GM12878 (cell line): Measurements from ENCODE around the gene SRMS. TPM values are rescaled to one million over a fixed set of nuclear protein-coding genes. Genes with fewer than 3 reads are reported as not detected.

Source experiments
- ATAC-seq: fragments of 200-7000 bp; cut with Tn5 transposase; 3 replicates; pipeline ENCODE4 v1.9.1; 2020; ENCODE audit warnings: mild to moderate bottlenecking, moderate library complexity
- BruUV-seq: library from RNA; stranded (reverse); fragments of 400-500 nt; replicated peaks from 2 replicates; lab custom pipeline; 2021; lab: Mats Ljungman, UMichigan
- CTCF ChIA-PET: fragments of 300-600 bp; sonication (Branson Sonifier 250); formaldehyde crosslinking; extraction: SDS; loops from one replicate; lab custom pipeline; 2021; ENCODE audit warnings: inconsistent platforms; lab: Yijun Ruan, JAX
- POLR2A ChIA-PET: fragments of 350-600 bp; formaldehyde crosslinking; extraction: SDS; loops from one replicate; lab custom pipeline; 2021; ENCODE audit warnings: inconsistent platforms; lab: Charles Lee
- RAD21 ChIA-PET: fragments of 300-600 bp; sonication (Branson Sonifier 250); formaldehyde crosslinking; loops from one replicate; lab custom pipeline; 2023; ENCODE audit warnings: antibody characterized with exemption; ENCODE audit not compliant: unreplicated experiment; lab: Charles Lee
- SMC1A ChIA-PET: fragments of 300-600 bp; sonication (Branson Sonifier 250); formaldehyde crosslinking; loops from one replicate; lab custom pipeline; 2023; ENCODE audit not compliant: unreplicated experiment, uncharacterized antibody; lab: Charles Lee
- DNase-seq: peaks from one replicate; pipeline ENCODE4 v3.0.0-alpha.2; 2011; ENCODE audit warnings: low read depth, low spot score
- FAIRE-seq: peaks from 3 replicates; lab custom pipeline; 2011; peaks lifted over from hg19 to GRCh38; lab: Jason Lieb, UNC
- H2AFZ ChIP-seq: 2 replicates; pipeline ENCODE4 v1.6.0; 2011; ENCODE audit warnings: low read depth, low read length, control low read depth; ENCODE audit not compliant: control insufficient read depth
- H3K27ac ChIP-seq: 2 replicates; pipeline ENCODE4 v1.5.1; 2011; ENCODE audit warnings: control low read depth; ENCODE audit not compliant: control insufficient read depth, insufficient read depth
- H3K27me3 ChIP-seq, 2 experiments: replicated peaks in 1 of 2; 2 replicates each; pipeline versions ENCODE4 v1.6.0 to v1.6.1; 2011; ENCODE audit warnings: low read length in 1 of 2; ENCODE audit not compliant: control insufficient read depth in 2 of 2, insufficient read depth in 2 of 2
- H3K36me3 ChIP-seq, 2 experiments: 2 replicates each; pipeline ENCODE4 v1.5.1; 2011; ENCODE audit warnings: low read length in 1 of 2; ENCODE audit not compliant: control insufficient read depth in 2 of 2, insufficient read depth in 2 of 2
- H3K4me1 ChIP-seq: 2 replicates; pipeline ENCODE4 v1.6.1; 2011; ENCODE audit warnings: mild to moderate bottlenecking, low read length, moderate library complexity, mixed read lengths; ENCODE audit not compliant: control insufficient read depth, insufficient read depth
- H3K4me2 ChIP-seq: 2 replicates; pipeline ENCODE4 v1.6.0; 2011; ENCODE audit warnings: control low read depth; ENCODE audit not compliant: control insufficient read depth, insufficient read depth
- H3K4me3 ChIP-seq: fragments of 200-600 bp; sonication (generic); 2 replicates; pipeline ENCODE4 v1.5.1; 2016
- H3K79me2 ChIP-seq: 2 replicates; pipeline ENCODE4 v1.6.0; 2011; ENCODE audit warnings: low read length; ENCODE audit not compliant: control insufficient read depth, insufficient read depth
- H3K9ac ChIP-seq: 2 replicates; pipeline ENCODE4 v1.8.0; 2011; ENCODE audit warnings: low read length, control low read depth, mixed read lengths; ENCODE audit not compliant: control insufficient read depth, insufficient read depth
- H3K9me3 ChIP-seq: replicated peaks from 3 replicates; pipeline ENCODE4 v1.5.1; 2011; ENCODE audit warnings: mild to moderate bottlenecking, low read length; ENCODE audit not compliant: control insufficient read depth, insufficient read depth
- H4K20me1 ChIP-seq: 2 replicates; pipeline ENCODE4 v1.6.0; 2011; ENCODE audit not compliant: control insufficient read depth, insufficient read depth
- CHD1 ChIP-seq: IDR thresholded peaks from 2 replicates; pipeline ENCODE4 v1.6.1; 2012; ENCODE audit warnings: low read depth, low read length, improper control_type of control experiment
- CHD2 ChIP-seq: IDR thresholded peaks from 2 replicates; pipeline ENCODE4 v1.6.1; 2011; ENCODE audit warnings: low read depth, low read length, improper control_type of control experiment, borderline replicate concordance
- EGR1 ChIP-seq, 2 experiments: IDR thresholded peaks; 1 replicate in 1 of 2; 2 replicates in 1 of 2; pipeline ENCODE4 v1.6.1; 2011 to 2012; ENCODE audit warnings: low read depth in 2 of 2, low read length in 2 of 2, borderline replicate concordance in 1 of 2, mild to moderate bottlenecking in 1 of 2, moderate library complexity in 1 of 2
- FOS ChIP-seq: IDR thresholded peaks from 3 replicates; pipeline ENCODE4 v1.6.1; 2011; ENCODE audit warnings: borderline replicate concordance; ENCODE audit not compliant: insufficient read length; ENCODE audit errors: extremely low read depth
- FOXK2 ChIP-seq: fragments of 450-650 bp; IDR thresholded peaks from 2 replicates; pipeline ENCODE4 v1.6.1; 2017; ENCODE audit warnings: mild to moderate bottlenecking, moderate library complexity
- KDM1A ChIP-seq: fragments of 200-600 bp; sonication (generic); IDR thresholded peaks from 2 replicates; pipeline ENCODE4 v1.6.1; 2016; ENCODE audit warnings: borderline replicate concordance
- MTA2 ChIP-seq: fragments of 450-650 bp; IDR thresholded peaks from 2 replicates; pipeline ENCODE4 v1.6.1; 2016; ENCODE audit warnings: low read depth, mild to moderate bottlenecking, moderate library complexity
- MYB ChIP-seq: fragments of 150-350 bp; IDR thresholded peaks from 2 replicates; pipeline ENCODE4 v1.6.1; 2014; ENCODE audit warnings: mild to moderate bottlenecking, low read depth, low read length, borderline replicate concordance
- RB1 ChIP-seq: fragments of 450-650 bp; formaldehyde crosslinking; IDR thresholded peaks from 2 replicates; pipeline ENCODE4 v1.6.1; 2017; ENCODE audit warnings: mild to moderate bottlenecking, borderline replicate concordance
- RELA ChIP-seq: fragments of 450-650 bp; IDR thresholded peaks from 2 replicates; pipeline ENCODE4 v1.8.0; 2014; ENCODE audit warnings: borderline replicate concordance; ENCODE audit not compliant: partially characterized antibody
- ZNF622 ChIP-seq: fragments of 450-650 bp; IDR thresholded peaks from 2 replicates; pipeline ENCODE4 v1.6.1; 2017; ENCODE audit warnings: mild to moderate bottlenecking, inconsistent platforms
- WGBS: methylation state at CpG from one replicate; pipeline ENCODE4 v1.1.6; 2016; ENCODE audit warnings: low lambda C conversion rate; ENCODE audit not compliant: insufficient replicate concordance, insufficient coverage; ENCODE audit errors: missing lambda C conversion rate; 5-methylcytosine and 5-hydroxymethylcytosine counted together
- in situ Hi-C: fragments of 300-500 bp; cut with MboI; formaldehyde crosslinking; loops from 9 replicates; pipeline ENCODE4 v1.14.3; 2018; ENCODE audit warnings: mixed read lengths
- intact Hi-C: fragments of 100-400 bp; cut with micrococcal nuclease; formaldehyde crosslinking; loops from one replicate; pipeline ENCODE4 v1.14.2; 2022; ENCODE audit not compliant: unreplicated experiment
- polyA plus RNA-seq, 11 experiments: library from polyadenylated mRNA; depleted of rRNA in 4 of 11; unstranded in 6 of 11; stranded (reverse) in 5 of 11; fragments of >200 nt; fragmentation: Nextera tagmentation in 4 of 11; fragmentation: Illumina TruSeq in 1 of 11; extraction: Ambion mirVana in 4 of 11; extraction: Trizol in 1 of 11; gene quantifications; 1 replicate in 1 of 11; 2 replicates in 10 of 11; pipeline versions ENCODE4 v1.2.1 to v1.2.3, GENCODE V29; 2011 to 2016; ENCODE audit warnings: inconsistent platforms in 2 of 11, missing spikeins in 2 of 11, low read depth in 1 of 11
- total RNA-seq, 4 experiments: library from RNA; depleted of rRNA in 3 of 4; stranded (reverse); fragments of >200 nt in 3 of 4; fragmentation: Illumina TruSeq in 1 of 4; extraction: Trizol in 1 of 4; gene quantifications; 2 replicates each; pipeline versions ENCODE4 v1.2.1 to v1.2.3, GENCODE V29; 2013 to 2021

Gene SRMS
- total and polyA plus RNA-seq, 10 of the 15 experiments (the other 5 are each of a cell fraction or from before 2014, with no cell fraction given), result not detected

DNA sequence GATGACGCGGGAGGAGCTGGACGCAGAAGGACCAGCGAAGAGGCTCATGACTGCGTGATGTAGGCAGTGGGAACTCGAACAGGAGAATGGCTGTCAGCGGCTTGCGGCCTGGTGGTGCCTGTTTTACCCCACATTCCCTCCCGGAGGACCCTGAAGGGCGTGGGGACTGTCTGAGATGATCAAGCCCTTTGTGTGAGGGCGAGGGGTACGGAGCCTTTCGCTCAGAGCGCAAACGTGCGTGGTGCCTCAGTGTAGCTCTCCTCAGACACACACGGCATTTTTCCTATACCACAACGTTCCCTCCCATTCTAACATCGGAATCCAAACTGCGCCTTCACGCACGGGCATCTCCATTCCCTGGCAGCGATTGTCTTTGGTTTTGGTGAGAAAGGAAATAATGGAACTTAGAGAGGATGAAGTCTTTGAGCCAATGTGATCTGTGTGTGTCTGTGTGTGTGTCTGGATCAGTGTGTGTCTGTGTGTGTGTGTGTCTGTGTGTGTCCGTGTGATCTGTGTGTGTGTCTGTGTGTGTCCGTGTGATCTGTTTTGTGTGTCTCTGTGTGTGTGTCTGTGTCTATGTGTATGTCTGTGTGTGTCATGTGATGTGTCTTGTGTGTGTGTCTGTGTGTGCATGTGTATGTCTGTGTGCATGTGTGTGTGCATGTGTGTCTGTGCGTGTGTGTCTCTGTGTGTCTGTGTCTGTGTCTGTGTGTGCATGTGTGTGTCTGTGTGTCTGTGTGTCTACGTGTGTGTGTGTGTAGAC is 15.7 kb downstream of the SRMS start:
- Histone ChIP-seq H3K9ac (no peak overlapping the region), H4K20me1 (no peaks in the 10 kb centered on the region), H3K27ac (no peak overlapping the region), H3K79me2 (no peaks in the 10 kb centered on the region), H3K4me2 (no peak overlapping the region), H3K9me3 (no peaks in the 10 kb centered on the region), H2AFZ (no peak overlapping the region), H3K4me3 (no peak overlapping the region), H3K27me3 (no peaks in the 10 kb centered on the region; a peak in 1 of 4 replicates), H3K36me3 (no peaks in the 10 kb centered on the region), H3K4me1 (peaks cover 11% of the 10 kb centered on the region)
- POLR2A ChIA-PET, result no interaction called here
- 88% methylated on average over 27 of the region's 27 CpGs for WGBS
- DNase-seq (no peak), ATAC-seq (no peak), FAIRE-seq (peak; percentile 38)
- no TSS peak for BruUV-seq
- CTCF ChIA-PET, result interaction anchor here (1.5 kb wide), 1 partner anchor 36 kb away, joined by 4 read pairs; no protein-coding TSS in a partner anchor
- SMC1A ChIA-PET, result no interaction called here
- intact Hi-C loops, result no loop called here
- in situ Hi-C loops, result no loop called here
- RAD21 ChIA-PET, result interaction anchor here (0.7 kb wide), 1 partner anchor 11 kb away, joined by 3 read pairs; no protein-coding TSS in a partner anchor
- no peak for TF ChIP-seq ZNF622
- 0 out of 2 replicates have a peak, but pooled peaks have one; percentile 29 for TF ChIP-seq FOXK2
- TF ChIP-seq FOS, result no peak
- no peak for TF ChIP-seq CHD2
- TF ChIP-seq EGR1 (IDR thresholded peaks at IDR 0.05; ENCODE audit: borderline replicate concordance in 1 of 2, low read depth in 2 of 2, low read length in 2 of 2), result no peak

DNA sequence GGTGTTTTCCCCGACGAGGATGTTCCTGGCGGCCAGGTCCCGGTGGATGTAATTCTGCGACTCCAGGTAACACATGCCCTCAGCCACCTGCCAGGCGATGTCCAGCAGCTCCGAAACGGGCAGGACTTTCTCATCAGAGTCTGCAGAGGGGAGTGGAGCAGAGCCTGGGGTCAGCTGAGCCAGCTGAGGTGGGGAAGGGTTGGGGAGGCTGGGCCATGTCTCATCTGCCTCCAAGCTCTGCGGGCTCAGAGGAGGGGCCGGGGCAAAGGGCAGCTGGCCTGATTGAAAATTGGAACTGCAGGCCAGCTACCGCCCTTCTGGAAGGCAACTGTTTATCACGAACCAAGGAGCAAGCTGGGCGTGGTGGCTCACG is 16.8 kb downstream of the SRMS start:
- BruUV-seq, result no TSS peak
- H3K79me2 ChIP-seq, result no peaks in the 10 kb centered on the region
- DNase-seq (no peak), ATAC-seq (no peak), FAIRE-seq (no peak)
- TF ChIP-seq MYB (no peak), ZNF622 (no peak), KDM1A (no peak), RB1 (no peak), CHD1 (no peak), RELA (no peak), MTA2 (no peak)
- H3K9me3 ChIP-seq, result no peaks in the 10 kb centered on the region
- no peak overlapping the region for H3K27ac ChIP-seq
- H3K9ac ChIP-seq, result no peak overlapping the region
- in situ Hi-C loops (no loop called here), intact Hi-C loops (no loop called here)
- no peak overlapping the region for H3K4me3 ChIP-seq
- RAD21 ChIA-PET, result interaction anchor here (0.7 kb wide), 1 partner anchor 91 kb away, joined by 3 read pairs; no protein-coding TSS in a partner anchor
- POLR2A ChIA-PET, result interaction anchor here (0.8 kb wide), 1 partner anchor 94 kb away, joined by 3 read pairs; no protein-coding TSS in a partner anchor
- peaks cover 10% of the 10 kb centered on the region for H3K4me1 ChIP-seq
- no peak overlapping the region for H2AFZ ChIP-seq
- no peaks in the 10 kb centered on the region for H3K36me3 ChIP-seq
- CTCF ChIA-PET, result no interaction called here
- SMC1A ChIA-PET, result no interaction called here
- no peaks in the 10 kb centered on the region for H4K20me1 ChIP-seq
- no peak overlapping the region for H3K4me2 ChIP-seq
- H3K27me3 ChIP-seq, result no peaks in the 10 kb centered on the region; a peak in 1 of 4 replicates
- 61% methylated on average over 14 of the region's 14 CpGs for WGBS
